SIG-M5 treated with dmso at 0.1 percent for 504 hours (cell line): ENCODE results near the gene CNTD1.
A peak's percentile ranks its signal among the peaks of the same experiment; 100 is the strongest.

Experiments
- DNase-seq: peaks from one replicate; lab custom pipeline; 2025; ENCODE audit not compliant: unreplicated experiment; lab: John Stamatoyannopoulos, UW

The CNTD1 gene

DNA sequence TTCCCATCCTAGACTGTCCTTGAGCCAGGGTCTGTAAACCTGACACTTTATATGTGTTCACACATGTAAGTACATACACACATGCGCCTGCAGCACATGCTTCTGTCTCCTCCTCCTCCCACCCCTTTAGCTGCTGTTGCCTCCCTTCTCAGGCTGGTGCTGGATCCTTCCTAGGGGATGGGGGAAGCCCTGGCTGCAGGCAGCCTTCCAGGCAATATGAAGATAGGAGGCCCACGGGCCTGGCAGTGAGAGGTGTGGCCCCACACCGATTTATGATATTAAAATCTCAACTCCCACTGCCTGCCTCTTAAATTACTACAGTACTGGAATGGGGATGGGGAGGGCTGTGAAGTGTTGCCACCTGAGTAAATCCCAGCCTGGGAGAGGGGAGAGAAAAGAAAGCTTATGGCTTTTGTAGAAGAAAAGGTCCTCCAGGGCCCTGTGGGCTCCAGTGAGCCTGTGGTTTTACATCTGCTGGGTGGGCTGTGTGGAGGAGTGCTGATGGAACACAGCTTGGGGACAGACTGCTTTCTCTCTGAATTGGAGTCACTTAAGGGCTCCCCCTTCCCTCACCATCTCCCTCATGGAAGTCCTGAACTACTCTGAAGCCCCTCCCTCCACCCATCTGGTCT, 19.2 kb upstream of the CNTD1 start:
- DNase-seq, result no peak

DNA sequence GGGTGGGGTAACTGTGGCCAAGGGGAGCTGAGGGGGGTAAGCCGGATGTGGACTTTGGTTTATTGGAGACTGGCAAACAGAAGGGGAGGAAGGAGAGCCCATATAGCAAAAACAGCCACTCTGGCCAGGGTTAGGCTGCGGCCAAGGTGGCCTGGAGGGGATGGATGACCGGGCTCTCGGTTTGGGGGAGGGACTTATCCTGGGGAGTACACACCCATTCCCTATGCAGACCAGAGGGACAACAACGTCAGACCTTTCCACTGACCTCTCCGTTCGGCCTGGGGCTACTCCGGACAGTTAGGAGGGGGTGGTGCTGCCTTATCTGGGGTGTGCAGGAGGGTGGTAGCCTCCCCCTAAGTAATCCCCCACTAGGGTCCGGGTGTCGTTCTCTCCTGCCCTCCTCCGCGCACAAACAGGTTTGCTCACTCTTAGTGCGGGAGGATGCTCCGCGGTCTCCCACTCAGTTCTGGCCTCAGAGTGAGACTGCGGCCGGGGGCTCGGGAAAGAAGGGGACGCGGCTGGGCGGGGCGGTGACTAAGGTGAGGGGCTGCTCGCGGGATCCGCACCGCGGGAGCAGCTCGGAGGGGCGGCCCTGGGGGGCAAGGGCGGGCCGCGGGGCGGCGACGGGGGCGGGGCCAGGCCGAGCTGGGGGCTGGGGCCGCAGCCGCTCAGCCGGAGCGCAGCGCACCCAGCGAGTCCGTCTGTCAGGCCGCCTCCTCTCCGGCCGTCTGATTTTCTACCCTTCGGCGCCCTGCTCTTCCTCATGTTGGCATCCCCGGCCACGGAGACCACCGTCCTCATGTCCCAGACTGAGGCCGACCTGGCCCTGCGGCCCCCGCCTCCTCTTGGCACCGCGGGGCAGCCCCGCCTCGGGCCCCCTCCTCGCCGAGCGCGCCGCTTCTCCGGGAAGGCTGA, 18.5 kb upstream of the CNTD1 start, which contains the start of gene WNK4:
Gene WNK4, plus strand, starts transcription at position 675 of the 915 bp plus-strand sequence. Its CDS starts 89 bp downstream, at position 764.
- DNase-seq, result no peak

DNA sequence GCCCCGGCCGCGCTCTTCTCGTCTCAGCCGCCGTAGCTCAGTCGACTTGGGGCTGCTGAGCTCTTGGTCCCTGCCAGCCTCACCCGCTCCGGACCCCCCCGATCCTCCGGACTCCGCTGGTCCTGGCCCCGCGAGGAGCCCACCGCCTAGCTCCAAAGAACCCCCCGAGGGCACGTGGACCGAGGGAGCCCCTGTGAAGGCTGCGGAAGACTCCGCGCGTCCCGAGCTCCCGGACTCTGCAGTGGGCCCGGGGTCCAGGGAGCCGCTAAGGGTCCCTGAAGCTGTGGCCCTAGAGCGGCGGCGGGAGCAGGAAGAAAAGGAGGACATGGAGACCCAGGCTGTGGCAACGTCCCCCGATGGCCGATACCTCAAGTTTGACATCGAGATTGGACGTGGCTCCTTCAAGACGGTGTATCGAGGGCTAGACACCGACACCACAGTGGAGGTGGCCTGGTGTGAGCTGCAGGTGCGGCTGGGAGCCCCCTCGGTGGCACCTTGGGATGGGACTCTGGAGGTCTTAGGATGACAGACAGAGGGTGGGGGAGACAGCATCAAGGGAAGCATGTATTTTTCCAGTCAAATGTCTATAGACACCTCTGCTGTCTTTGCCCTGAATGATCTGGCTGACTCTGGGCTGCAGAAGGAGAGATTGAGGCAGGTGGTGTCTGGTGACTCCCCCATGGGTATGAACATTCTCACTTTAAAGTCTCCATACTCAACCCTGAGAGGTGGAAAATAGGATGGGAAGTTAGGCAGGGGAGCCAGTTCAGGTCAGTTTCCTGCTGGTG, 17.6 kb upstream of the CNTD1 start:
- no peak for DNase-seq

DNA sequence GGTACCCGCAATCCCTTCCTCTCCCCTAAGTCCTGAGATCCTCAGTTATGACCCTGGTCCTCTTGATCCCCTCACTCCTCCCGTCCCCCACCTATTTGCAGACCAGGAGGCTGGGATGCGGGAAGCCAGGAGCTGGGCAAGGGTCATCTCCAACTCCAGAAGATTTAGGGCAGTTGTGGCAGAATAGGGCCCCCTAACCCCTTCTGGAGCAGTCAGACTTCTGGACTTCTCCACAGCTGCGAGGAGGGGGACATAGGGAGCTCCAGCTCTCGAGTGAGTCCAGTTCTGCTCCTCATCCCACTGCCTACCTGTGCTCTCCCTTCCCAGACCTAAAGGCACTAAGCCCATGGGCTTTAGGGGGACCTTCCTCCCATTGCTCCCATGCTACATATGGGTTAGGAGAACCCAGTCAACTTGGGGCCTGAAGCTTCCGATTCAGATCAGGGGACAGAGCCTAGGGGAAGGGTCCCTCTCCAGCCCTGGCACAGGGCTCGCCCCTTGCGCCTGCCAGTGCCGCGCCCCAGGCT, 17.0 kb upstream of the CNTD1 start:
- no peak for DNase-seq

DNA sequence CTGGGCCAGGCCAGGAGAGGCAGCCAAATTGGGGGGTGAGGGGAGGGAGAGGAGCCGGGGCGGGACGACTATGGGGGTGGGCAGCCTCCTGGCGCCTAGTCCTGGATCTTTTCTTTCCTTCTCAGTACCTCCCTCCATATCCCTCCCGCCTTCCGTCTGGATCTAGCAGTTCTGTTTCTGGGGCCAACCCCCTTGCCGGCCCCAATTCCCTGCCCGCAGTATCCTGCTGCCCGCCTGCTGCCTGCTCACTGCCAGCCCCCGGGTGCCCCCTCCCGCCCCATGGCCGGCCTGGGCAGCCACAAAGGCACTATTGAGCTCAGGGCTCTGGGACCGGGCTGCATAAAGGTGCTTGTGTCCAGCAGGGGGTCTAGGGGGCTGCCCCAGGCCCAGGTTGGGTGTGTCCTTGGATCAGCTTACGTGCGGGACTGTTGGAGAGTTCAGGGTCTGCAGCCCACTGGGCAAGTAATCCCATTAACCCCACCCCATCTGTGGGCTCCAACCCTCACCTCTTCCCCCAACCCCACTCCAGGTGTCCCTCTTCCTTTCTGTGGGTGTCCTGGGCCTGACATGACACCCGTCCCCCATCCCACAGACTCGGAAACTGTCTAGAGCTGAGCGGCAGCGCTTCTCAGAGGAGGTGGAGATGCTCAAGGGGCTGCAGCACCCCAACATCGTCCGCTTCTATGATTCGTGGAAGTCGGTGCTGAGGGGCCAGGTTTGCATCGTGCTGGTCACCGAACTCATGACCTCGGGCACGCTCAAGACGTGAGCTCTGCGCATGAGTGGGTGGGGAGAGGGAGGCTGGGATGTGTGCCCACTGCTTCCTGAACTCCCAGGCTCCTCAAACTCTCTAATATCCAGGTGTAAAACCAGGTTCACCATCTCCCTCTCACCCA, 16.2 kb upstream of the CNTD1 start:
- no peak for DNase-seq

DNA sequence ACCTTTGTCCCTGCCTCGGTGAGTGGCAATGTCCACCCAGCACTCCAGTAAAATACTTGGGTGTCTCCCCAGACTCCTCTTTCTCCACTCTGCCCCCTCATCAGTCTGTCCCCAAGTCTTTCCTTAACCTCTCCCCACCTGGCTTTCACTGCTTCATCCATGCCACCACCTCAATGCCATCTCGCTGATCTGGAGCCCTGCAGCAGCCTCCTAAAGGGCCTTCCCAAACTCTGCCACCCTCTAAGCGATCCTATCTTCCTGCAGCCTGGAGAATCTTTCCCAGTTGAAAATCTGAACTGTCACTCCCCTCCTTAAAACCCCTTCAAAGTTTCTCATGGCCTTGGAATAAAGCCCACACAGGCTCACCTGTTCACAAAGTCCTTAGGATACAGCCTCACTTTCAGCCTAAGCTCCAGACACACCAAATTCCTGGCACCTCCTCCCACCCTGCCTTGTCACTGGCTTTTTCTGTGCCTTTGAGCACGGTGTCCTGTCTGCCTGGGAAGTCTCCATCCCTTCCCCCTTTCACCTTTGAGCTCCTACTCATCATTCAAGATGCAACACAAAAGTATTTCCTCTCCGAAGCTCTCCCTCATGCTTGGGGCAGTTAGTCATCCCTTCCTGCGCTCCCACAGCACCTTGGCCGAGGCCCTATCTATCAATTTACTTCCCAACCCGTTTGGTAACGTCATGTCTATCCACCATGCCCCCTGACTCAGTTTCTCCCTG, 15.4 kb upstream of the CNTD1 start:
- no peak for DNase-seq

DNA sequence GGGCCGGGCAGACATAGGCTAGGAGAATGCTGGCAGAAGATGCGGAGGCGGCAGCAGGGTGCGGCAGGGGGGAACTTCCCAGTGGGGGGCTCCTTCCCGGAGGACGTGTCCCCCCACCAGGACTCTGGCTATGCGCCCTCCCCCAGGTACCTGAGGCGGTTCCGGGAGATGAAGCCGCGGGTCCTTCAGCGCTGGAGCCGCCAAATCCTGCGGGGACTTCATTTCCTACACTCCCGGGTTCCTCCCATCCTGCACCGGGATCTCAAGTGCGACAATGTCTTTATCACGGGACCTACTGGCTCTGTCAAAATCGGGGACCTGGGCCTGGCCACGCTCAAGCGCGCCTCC, 14.9 kb upstream of the CNTD1 start:
- DNase-seq, result no peak

DNA sequence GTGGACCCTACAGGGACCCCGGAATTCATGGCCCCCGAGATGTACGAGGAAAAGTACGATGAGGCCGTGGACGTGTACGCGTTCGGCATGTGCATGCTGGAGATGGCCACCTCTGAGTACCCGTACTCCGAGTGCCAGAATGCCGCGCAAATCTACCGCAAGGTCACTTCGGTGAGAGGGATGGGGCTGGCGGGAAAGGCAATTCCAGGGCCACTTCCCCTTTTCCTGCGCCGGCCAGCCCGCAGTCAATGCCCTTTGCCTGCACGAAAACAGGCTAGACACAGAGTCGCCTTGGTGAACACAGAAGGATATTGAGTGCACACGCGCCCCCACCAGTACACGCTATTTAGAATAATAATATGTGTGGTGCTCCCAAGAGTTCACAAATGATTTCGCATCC, 14.3 kb upstream of the CNTD1 start:
- peak; percentile 22 for DNase-seq

DNA sequence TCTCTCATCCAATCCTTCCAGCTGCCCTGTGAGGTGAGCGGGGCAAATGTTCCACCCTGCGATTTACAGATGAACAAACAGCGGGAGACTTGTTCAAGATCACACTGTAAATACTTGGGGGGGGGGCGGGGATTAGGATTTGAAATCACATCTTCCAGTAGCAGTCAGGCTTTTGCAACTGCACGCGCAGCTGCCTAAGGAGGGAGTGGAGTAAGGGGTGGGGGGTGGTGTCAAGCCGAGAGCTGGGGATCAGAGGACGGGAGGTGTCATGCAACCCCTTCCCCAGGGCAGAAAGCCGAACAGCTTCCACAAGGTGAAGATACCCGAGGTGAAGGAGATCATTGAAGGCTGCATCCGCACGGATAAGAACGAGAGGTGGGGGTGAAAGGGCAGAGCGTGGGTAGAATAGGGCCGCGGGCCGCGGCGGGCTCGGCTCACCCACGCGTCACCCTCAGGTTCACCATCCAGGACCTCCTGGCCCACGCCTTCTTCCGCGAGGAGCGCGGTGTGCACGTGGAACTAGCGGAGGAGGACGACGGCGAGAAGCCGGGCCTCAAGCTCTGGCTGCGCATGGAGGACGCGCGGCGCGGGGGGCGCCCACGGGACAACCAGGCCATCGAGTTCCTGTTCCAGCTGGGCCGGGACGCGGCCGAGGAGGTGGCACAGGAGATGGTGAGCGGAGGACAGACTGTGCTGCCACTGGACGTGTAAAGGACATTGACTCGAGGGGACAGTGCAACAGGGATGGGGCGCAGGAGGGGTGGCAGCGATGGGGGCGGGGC, 13.7 kb upstream of the CNTD1 start:
- no peak for DNase-seq

DNA sequence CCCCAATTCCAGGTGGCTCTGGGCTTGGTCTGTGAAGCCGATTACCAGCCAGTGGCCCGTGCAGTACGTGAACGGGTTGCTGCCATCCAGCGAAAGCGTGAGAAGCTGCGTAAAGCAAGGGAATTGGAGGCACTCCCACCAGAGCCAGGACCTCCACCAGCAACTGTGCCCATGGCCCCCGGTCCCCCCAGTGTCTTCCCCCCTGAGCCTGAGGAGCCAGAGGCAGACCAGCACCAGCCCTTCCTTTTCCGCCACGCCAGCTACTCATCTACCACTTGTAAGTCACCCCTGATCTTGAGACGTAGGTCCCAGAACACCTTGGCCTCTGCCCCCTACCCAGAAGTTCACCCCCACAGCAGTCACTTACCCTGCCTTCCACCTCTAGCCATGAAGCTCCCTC, 11.4 kb upstream of the CNTD1 start:
- no peak for DNase-seq

DNA sequence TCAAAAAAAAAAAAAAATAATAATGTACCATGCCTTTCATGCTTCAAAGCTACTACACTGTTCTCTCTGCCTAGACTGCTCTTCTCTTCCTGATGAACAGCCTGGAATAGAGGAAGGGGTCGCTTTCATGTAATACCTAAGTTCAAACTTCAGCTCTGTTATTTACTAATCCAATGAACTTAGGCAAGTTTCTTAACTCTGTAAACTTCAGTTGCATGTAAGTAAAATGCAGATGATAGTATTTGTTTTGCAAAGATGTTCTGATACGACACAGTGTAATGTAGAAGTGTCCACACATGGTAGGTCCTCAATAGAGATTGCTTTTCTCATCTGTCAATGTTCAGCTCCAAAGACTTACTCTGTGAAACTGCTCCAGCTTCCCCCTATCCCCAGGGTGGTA, 6.7 kb upstream of the CNTD1 start:
- DNase-seq, result no peak

DNA sequence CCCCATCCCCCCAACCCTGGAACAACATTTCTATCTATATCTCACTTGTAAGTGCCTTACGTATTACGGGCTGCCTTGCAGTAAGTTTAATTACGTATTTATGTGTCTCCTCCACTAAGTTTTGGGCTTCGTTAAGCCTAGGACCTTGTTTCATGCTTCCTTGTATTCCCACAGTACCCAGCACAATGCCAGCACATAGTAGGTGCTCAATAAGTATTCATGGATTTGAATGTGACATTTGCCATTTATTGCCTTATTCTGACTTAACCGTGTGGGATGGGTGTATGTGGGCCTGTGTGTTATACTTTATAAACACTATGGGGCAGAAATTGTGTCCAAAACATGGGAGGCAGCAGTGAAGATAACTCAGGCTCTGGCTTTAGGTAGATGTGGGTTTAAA, 6.1 kb upstream of the CNTD1 start:
- no peak for DNase-seq

DNA sequence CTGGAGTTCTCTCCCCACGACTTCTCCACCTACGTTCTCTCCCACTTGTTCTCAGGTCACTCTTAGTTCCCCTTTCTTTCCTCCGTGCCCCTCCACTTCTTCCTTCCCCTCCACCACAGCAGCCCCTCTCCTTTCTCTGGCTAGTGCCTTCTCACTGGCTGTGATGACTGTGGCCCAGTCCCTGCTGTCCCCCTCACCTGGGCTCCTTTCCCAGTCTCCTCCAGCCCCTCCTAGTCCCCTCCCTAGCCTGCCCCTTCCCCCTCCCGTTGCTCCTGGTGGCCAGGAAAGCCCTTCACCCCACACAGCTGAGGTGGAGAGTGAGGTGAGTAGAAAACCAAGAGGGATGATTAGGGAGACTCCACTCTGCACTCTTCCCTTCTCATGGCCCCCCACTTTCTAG, 3.6 kb upstream of the CNTD1 start:
- no peak for DNase-seq

DNA sequence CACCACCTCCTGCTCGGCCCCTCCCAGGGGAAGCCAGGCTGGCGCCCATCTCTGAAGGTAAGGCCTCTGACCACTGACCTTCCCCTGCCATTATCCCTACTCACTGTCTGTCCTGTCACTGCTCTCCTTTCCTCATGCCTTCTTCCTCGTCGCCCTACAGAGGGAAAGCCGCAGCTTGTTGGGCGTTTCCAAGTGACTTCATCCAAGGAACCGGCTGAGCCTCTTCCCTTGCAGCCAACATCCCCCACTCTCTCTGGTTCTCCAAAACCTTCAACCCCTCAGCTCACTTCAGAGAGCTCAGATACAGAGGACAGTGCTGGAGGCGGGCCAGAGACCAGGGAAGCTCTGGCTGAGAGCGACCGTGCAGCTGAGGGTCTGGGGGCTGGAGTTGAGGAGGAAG, 3.2 kb upstream of the CNTD1 start:
- no peak for DNase-seq

DNA sequence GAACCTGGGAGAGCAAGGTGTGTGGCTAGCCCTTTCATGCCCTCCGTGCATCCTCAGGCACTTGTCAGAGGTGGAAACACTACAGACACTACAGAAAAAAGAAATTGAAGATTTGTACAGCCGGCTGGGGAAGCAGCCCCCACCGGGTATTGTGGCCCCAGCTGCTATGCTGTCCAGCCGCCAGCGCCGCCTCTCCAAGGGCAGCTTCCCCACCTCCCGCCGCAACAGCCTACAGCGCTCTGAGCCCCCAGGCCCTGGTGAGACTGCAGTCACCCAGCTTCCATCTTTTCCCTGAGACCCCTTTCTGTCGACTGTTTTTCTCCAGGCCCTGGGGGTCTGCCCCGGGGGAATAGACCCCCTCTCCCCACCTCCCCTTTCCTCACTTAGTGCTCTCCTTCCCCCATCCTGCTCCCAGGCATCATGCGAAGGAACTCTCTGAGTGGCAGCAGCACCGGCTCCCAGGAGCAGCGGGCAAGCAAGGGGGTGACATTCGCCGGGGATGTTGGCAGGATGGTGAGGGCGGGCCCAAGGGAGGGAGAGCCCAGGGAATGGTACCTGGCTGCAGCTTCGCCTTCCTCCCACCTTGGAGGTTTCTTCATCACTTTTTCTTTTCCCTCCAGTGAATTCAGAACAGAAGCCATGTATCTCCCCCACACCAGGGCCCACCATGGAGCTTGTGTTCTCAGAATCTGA, 2.4 kb upstream of the CNTD1 start:
- no peak for DNase-seq

DNA sequence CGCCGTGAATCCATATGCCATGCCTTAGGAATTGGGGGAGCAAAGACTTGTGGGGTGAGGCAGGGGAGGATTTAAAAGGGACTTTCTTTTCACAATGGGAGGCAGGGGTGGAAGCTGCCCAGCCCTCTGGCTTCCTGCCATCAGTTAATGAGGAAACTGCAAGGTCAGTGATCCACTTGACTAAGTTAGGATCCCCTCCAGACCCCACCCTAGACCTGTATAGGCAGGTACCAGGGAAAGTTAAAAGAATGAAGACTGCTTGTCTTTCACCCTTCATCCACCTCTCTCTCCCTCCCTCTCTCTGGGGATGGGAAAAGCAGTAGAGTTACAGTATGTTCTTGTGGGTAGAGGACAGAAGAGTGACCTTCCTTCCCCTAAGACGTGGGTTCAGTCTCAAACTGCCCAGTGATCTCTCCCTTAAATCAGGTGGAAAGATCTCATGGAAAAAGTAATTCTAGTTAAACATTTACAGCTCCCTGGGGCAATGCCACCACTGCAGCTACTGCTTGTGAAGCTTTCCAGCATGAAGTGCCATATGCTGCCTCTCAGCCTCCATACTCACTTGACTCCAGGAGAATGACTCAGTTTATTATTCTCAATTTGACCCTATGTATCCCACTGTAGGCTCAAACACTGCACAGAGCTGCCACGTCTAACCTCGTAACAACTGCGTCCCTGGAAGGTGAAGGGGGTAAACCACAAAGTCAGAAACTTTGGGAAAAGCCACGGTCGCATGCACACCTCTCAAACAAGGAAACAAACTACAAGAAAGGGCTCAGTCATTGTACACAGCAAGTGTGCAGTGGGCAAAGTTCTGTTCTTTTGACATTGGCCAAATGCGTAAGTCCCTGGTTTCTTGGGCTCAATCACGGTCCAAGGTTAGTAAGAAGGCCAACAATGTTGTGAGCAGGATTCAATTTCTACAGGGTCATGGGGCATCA, 1.3 kb upstream of the CNTD1 start:
- DNase-seq, result no peak

DNA sequence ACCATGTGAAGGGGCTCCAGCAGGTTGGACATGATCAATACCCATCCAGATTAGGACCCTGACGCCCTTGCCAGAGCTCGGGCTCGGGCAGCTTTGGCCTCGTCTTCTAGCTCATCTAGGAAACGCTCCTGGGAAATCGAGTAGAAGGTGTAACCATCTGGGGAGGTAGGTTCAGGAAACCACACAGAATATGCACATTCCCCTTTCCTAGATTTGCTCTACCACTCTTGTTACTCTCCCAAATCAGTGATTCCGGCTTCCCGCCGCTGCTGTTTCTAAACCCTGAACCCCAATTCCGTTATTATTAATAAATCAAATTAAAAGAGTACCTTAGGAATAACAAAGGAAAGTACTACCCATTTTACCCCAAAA, 664 bp upstream of the CNTD1 start:
- no peak for DNase-seq
